ENCODE data around the gene MAGI2.

DNA sequence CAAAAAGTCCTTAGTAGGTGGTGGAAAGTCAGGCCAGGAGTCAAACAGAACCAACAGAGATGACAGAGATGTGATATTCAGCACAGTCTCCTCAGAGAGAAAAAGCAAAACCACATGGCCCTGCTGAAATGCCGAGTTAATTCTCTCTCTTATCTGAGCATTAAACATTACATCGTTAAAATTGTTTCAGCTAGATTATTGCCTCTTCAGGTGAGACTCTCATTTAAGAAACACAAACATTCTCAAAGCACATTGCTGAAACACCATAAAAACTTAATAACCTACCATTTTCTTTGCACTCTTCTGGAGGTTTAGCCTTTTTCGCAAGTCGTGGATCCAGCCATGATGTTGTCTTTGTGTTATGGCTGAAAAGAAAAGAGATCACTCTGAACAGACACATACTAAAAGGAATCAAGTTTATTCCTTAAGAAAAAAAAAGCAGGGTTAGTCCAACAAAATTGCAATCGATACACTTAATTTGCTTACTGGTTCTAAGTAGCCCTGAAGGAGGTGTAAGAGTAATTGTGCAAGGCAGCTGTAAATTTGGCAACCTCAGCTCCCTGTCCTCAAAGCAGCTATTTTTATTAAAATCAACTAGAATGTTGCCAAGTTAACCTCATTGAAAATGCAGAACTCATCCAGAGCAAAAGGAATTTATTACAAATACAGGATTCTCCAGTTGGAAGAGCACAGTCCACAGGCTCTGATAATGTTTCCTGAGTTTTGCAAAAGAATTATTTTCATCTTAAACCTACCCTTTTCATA lies 963.8 kb downstream of the MAGI2 start:
- TF ChIP-seq, protein P1, sequence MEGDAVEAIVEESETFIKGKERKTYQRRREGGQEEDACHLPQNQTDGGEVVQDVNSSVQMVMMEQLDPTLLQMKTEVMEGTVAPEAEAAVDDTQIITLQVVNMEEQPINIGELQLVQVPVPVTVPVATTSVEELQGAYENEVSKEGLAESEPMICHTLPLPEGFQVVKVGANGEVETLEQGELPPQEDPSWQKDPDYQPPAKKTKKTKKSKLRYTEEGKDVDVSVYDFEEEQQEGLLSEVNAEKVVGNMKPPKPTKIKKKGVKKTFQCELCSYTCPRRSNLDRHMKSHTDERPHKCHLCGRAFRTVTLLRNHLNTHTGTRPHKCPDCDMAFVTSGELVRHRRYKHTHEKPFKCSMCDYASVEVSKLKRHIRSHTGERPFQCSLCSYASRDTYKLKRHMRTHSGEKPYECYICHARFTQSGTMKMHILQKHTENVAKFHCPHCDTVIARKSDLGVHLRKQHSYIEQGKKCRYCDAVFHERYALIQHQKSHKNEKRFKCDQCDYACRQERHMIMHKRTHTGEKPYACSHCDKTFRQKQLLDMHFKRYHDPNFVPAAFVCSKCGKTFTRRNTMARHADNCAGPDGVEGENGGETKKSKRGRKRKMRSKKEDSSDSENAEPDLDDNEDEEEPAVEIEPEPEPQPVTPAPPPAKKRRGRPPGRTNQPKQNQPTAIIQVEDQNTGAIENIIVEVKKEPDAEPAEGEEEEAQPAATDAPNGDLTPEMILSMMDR (IDR thresholded peaks at IDR 0.05), result no peak
- TF ChIP-seq POLR2A (IDR thresholded peaks at IDR 0.05), result no peak

Data from esophagus squamous epithelium (tissue), 4 donors.